ENCODE results near the gene ZSCAN2.
"Not testable (repeated sequence)": the region's sequence is repeated elsewhere in the genome, so short reads cannot be mapped to it uniquely, and the experiment has no call there.

Gene ZSCAN2

DNA sequence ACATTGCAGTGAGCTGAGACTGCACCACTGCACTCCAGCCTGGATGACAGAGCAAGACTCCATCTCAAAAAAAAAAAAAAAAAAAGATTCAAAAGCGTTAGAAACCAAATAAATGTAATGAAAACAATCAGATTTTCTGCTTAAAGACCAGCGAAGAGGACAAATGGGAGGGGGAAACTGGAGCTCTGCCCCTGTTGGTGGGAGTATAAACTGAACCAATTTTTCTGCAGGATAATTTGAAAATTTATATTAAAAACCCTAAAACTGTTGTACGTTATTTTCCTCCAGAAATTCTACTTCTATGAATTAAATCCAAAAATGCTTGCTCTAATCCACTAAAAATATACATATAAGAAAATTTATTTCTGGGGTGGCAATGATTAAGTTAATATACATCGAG is 25.3 kb upstream of the ZSCAN2 start:
- TF ChIP-seq, protein P1, sequence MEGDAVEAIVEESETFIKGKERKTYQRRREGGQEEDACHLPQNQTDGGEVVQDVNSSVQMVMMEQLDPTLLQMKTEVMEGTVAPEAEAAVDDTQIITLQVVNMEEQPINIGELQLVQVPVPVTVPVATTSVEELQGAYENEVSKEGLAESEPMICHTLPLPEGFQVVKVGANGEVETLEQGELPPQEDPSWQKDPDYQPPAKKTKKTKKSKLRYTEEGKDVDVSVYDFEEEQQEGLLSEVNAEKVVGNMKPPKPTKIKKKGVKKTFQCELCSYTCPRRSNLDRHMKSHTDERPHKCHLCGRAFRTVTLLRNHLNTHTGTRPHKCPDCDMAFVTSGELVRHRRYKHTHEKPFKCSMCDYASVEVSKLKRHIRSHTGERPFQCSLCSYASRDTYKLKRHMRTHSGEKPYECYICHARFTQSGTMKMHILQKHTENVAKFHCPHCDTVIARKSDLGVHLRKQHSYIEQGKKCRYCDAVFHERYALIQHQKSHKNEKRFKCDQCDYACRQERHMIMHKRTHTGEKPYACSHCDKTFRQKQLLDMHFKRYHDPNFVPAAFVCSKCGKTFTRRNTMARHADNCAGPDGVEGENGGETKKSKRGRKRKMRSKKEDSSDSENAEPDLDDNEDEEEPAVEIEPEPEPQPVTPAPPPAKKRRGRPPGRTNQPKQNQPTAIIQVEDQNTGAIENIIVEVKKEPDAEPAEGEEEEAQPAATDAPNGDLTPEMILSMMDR (IDR thresholded peaks at IDR 0.05; ENCODE audit: low read depth, low read length), result peak; percentile 18; the same call in 1 of the 2 replicates
- Histone ChIP-seq H3K27me3 (no peaks in the 10 kb centered on the region), H3K36me3 (no peaks in the 10 kb centered on the region), H3K4me1 (peaks cover 8% of the 10 kb centered on the region), H3K9me3 (no peaks in the 10 kb centered on the region), H3K4me3 (ENCODE audit: low read depth, low read length) (no peak overlapping the region)
- DNase-seq, result no peak

DNA sequence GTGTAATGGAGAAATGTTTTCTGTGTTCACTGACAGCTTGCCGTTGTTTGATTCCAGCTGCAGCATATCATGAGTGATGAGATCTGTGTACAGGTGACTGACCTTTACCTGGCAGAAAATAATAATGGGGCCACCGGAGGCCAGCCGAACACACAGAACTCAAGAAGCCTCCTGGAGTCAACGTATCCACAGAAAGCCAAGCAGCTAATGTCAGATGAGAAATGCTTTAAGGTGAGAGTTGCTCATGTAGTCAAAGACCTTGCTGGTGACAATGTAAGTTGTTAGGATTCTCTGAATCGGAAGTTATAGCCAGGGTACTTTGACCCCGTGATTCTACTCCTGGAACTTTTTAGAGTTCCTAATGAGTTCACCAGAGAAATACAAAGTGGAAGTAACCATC is 22.9 kb upstream of the ZSCAN2 start:
- not testable (repeated sequence) for H3K4me3 ChIP-seq (ENCODE audit: low read depth, low read length); H3K27me3 ChIP-seq; DNase-seq; H3K9me3 ChIP-seq; H3K36me3 ChIP-seq; H3K4me1 ChIP-seq

DNA sequence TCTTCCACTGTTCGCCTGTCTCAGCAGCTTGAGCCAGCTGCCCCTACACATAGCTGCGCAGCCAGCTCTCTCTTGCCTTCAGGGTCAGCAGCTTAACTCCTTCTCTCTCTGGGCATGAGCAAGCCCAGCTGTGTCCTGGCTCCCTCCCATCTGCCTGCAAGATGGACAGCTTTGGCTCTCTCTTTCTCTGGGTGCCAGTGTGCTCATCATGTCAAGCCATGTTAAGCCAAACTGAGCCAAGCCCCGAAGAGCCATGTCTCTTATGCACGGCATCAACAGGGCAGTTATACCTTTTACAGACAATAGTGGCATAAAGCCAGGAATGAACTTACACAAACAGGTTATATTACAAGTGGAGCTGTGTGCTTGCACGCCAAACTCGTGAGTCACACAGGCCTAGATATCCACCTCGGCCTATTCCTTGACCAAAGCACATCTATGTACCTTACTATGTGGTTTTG is 21.5 kb upstream of the ZSCAN2 start:
- DNase-seq; H3K36me3 ChIP-seq; H3K9me3 ChIP-seq; H3K27me3 ChIP-seq; H3K4me3 ChIP-seq (ENCODE audit: low read depth, low read length); H3K4me1 ChIP-seq: not testable (repeated sequence)

DNA sequence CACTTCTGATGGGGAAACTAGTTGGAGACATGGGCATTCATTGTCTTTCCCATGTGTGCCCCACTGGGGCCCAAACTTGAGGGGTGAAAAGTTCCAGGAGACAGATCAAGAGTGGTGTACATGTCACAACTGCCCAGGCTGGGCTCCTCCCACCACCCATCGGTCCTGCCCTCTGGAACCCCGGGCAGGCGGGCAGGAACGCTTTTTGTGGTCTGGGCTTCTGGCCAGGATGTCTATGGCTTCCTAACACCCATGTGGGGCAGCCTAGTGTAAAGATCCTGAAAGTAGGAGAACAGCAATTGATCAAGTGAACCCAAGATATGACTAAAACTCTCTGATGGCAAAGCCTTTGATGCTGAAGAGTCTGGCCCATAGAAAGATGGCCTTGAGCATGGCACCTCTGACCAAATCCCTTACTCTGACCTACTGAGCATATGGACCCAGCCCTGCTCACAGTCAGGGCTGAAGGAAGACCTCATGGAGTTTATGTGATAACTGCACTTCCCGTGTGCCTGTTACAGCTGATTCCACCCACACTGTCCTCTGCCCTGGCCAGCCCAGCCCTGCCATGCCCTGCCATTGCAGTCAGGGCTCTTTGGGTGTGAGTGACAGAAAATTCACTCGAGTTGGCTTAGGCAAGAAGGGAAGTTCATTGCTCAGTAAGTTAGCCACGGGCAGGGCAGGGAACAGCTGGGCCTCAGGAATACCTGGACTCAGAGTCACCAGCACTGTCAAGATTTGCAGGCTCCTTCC is 19.0 kb upstream of the ZSCAN2 start:
- DNase-seq; H3K36me3 ChIP-seq; H3K4me1 ChIP-seq; H3K27me3 ChIP-seq; H3K9me3 ChIP-seq; H3K4me3 ChIP-seq (ENCODE audit: low read depth, low read length): not testable (repeated sequence)

DNA sequence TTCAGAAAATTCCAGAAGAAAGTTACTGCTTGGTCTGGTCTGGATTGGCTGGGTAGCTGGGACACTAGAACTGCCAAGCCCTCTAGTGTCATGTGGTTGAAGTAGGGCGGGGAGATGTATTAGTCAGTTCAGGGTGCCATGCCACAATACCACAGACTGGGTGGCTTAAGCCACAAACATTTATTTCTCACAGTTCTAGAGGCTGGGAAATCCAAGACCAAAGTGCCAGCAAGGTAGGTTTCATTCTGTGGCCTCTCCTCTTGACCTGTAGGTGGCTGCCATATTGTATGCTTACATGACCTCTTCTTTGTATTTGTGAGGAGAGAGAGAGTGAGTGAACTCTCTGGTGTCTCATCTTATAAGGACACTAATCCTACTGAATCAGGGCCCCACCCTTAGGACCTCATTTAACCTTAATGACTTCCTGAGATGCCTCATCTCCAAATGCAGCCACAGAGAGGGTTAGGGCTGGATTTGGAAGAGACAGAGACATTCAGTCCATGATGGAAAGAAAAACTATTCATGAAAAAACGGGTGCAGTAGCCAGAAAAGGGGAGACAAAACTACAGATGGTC is 18.1 kb upstream of the ZSCAN2 start:
- Histone ChIP-seq H3K36me3 (no peaks in the 10 kb centered on the region), H3K4me3 (ENCODE audit: low read depth, low read length) (no peak overlapping the region), H3K27me3 (no peaks in the 10 kb centered on the region; the same call in 1 of the 2 replicates), H3K4me1 (no peaks in the 10 kb centered on the region), H3K9me3 (no peaks in the 10 kb centered on the region)
- TF ChIP-seq, protein P1 (IDR thresholded peaks at IDR 0.05; ENCODE audit: low read depth, low read length), result no peak
- DNase-seq, result no peak

DNA sequence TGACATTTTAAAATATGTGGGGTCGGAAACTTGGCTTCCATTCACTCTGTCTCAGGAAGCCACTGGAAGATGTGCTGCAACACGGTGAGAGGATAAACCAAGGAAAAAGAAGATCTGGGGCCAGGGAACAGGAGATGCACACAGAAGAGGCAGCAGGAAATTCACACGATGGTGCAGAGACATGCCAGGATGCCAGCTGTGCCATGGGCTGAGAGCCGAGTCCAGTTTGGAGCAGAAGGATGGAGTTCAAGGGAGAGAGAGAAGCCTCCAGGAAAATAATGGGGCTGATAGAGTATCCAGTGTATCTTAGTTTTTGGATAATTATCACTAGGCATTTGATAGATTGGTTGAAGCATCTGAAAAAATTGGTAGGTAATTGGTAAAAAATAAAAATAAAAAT is 16.9 kb upstream of the ZSCAN2 start:
- not testable (repeated sequence) for H3K4me3 ChIP-seq (ENCODE audit: low read depth, low read length); H3K4me1 ChIP-seq; DNase-seq; H3K36me3 ChIP-seq; H3K9me3 ChIP-seq; H3K27me3 ChIP-seq

DNA sequence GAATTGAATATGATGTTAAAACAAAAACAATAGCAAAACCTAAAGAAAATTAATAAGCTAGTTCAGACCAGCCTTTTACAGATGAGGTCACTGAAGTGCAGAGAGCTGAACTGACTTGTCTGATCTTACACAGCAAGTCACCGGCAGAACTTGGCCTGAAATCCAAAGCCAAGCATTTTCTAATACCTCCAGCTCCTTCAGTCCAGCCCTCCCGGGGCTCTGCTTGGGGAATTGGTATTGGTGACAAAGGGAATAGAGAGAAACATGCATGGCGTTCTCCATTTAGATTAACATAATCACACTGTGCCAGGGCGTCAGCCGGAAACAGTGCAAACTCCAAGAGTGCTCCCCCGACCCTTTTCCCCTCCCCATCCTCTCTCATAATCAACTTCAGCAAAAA is 14.1 kb upstream of the ZSCAN2 start:
- no peak overlapping the region for H3K4me3 ChIP-seq (ENCODE audit: low read depth, low read length)
- H3K9me3 ChIP-seq, result no peaks in the 10 kb centered on the region
- no peaks in the 10 kb centered on the region for H3K4me1 ChIP-seq
- no peaks in the 10 kb centered on the region for H3K36me3 ChIP-seq
- H3K27me3 ChIP-seq, result no peaks in the 10 kb centered on the region; the same call in 1 of the 2 replicates
- DNase-seq, result no peak
- TF ChIP-seq, protein P1 (IDR thresholded peaks at IDR 0.05; ENCODE audit: low read depth, low read length), result no peak

DNA sequence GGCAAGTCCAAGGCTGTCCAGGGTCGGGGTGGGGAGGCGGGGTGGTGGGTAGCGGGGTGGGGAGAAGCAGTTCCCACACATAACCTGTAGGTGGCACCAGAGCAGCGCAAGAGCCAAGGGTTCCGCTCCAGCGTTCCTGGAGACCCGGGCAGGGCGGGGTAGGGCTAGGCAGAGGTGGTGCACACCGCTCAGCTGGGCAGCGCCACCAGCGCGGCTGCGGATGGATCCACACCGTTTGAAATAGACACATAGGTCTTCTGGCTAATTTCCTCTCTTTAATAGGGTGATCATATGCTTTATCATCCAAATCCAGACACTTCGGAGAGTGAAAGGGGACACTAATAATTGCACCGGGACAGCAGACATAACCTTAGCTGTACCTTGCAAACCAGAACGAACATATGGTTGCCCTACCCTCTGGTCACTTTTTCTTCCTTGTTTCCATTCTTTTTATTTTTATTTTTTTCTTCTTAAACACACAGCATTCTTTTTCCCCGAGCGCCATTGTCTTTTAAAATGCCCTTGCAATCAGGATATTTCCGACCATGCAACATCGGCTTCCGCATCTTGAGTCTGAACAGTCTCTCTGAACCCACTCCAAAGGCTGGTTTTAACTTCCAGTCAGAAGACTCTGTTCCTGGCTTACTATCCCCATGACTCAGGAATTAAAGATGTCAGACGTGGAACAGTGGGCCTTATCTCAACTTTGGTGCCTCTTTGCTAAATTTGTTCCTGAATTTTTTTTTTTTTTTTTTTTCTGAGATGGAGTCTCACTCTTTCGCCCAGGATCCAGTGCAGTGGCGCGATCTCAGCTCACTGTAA is 12.5 kb upstream of the ZSCAN2 start:
- Histone ChIP-seq H3K9me3 (no peaks in the 10 kb centered on the region), H3K4me1 (no peaks in the 10 kb centered on the region), H3K4me3 (ENCODE audit: low read depth, low read length) (peak overlapping the region; percentile 61), H3K36me3 (no peaks in the 10 kb centered on the region), H3K27me3 (no peaks in the 10 kb centered on the region; the same call in 1 of the 2 replicates)
- DNase-seq, result peak; percentile 92
- TF ChIP-seq, protein P1 (IDR thresholded peaks at IDR 0.05; ENCODE audit: low read depth, low read length), result peak; percentile 66
